Stimulated activated CD8-positive, alpha-beta memory T cell treated with anti-CD3 and anti-CD28 coated beads, Interleukin-2, amount 100 ng/mL, for 48 hours (primary cell): ENCODE data around the gene WDR7.

Experiments used
- DNase-seq, 2 donors: peaks; one replicate each; pipeline ENCODE4 v3.0.0-alpha.2; 2020; ENCODE audit warnings: low read depth in 2 of 2

The WDR7 gene

DNA sequence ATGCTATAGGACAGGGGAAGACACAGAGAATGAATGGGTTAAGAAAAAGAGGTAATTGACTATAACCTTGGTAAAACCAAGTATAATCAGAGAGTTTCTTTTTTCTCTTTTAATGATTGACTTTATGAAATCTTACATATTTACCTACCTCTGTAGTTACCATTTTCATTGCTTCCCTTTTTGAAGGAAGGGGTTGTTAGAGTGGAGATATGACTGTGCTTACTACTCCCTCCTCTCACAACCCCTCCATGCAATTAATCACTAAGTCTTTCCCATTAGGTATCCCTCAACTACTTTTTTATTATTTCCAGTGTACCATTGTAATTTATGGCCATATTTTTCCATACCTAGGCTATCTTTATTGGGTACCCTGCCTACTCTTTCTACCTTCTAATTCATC lies 71.4 kb downstream of the WDR7 start:
- no peak for DNase-seq

DNA sequence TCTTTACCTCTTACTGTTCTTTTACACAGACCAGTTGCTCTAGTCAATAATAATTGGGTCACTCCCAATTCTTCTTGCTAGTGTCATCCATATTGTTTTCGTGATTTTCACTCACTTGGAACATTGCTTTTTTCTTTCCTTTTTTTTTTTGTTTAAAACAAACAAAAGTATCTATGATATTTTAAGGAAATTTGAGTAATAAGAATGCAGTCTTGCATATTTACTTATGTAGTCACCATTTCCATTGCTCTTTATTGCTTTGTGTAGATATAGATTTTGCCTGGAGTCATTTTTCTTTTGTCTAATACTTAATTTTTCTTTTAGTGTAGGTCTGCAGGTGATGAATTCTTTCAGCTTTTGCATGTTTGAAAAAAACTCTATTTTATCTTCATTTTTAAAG lies 71.9 kb downstream of the WDR7 start:
- DNase-seq = no peak

- DNase-seq = no peak
These were observed 72.5 kb downstream of the WDR7 start for GRCh38 chr18:56723706-56724105.

DNA sequence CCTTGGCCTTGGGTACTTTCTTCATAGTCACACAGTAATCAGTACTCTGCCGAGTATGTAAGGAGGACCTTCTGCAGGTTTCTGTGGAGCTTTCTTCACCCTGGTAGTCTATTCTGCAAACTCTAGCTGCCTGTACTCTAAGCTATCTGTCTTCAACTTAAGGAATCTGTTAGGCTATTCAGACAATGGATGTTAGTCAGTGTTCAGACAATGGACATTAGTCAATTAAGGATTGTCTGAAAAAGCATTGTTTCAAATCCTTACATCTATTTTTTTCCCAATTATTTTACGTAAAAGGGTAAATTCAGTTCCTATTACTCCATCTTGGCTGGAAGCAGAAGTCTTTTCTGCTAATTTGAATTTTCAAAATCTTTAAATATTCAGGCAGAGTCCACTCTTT lies 75.7 kb downstream of the WDR7 start:
- no peak for DNase-seq

GRCh38 chr18:56727399-56727798 lies 76.2 kb downstream of the WDR7 start:
- peak in 1 of 2 donors; percentile 18 for DNase-seq

DNA sequence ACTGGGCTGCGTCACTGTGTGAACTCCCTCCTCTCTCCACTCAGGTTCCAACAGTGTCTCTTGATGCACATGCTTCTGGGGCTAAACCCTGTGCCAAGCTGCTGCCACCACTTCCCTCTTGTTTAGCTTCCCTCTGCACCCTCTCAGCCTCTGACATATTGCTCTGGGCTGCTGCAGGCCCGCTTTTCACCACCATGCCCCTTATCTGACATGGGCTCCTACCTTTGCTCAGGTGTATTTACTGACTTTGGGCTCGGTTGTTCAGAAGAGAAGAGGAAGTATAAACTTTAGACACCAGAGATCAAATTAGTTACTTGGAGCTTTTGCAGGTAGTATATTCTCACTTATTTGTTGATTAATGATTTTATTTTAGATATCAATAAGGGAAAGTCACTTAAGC lies 77.6 kb downstream of the WDR7 start:
- no peak for DNase-seq

DNA sequence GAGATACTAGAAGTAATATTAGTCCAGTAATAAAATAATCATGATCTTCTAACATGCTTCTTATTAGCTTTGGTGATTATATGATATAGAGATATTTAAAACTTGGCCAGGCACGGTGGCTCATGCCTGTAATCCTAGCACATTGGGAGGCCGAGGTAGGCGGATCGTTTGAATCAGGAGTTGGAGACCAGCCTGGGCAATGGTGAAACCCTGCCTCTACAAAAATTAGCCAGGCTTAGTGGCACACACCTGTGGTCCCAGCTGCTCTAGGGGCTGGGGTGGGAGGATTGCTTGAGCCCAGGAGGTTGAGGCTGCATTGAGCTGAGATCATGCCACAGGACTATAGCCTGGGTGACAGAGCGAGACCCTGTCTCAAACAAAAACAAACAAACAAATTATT lies 87.0 kb downstream of the WDR7 start:
- DNase-seq = no peak

DNA sequence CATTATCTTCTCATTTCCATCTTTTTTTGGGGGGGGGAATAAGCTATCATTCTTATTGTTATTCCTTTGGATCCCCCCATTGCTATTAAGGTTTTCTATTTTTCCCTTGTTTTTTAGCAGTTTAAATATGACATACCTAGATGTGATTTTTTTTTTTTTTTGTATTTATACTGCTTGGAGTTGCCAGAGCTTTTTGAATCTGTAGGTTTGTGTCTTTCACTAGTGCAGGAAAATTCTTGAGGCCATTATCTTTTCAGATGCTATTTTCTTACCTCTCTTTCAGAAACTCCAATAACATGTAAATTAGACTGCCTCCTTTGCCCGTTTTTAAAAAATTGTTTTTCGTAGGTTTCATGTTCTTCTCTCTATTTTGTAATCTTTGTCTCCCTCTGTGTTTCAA lies 88.6 kb downstream of the WDR7 start:
- no peak for DNase-seq

DNA sequence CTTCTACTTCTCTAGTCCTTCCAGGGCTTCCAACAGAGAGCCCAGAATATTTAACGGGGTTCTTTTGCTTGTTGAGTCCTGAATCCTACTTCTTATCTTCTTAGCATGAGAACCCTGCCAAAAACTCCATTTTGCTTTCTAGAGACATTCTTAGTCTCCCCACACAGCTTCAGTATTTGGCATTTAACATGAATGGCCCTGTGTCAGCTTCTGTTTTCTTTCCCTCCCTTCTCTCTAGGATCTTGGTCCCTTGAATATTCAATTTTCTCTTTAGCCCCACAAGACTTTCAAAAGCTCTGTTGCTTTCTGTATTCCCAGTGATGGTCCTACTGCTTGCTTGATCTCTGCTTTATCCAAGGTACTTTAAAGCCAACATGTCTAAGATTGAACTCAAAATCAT lies 89.5 kb downstream of the WDR7 start:
- DNase-seq = no peak

DNA sequence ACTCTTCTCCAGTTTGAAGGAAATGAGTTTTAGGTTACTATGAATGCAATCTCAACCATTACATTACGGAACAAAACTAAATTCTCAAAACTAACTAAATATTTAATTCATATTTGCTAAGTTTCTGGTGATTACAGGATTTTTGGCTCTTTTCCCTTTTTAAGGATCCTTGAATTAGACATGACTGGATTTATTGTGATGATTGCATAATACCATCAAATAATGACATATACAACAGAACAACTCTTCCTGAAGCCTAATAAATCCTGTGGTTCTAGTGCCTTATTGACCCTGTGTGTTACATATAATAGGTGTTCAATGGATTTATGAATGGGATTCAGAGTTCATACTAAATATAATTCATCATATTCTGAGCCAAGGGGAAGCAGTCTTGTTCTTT lies 90.5 kb downstream of the WDR7 start:
- no peak for DNase-seq

DNA sequence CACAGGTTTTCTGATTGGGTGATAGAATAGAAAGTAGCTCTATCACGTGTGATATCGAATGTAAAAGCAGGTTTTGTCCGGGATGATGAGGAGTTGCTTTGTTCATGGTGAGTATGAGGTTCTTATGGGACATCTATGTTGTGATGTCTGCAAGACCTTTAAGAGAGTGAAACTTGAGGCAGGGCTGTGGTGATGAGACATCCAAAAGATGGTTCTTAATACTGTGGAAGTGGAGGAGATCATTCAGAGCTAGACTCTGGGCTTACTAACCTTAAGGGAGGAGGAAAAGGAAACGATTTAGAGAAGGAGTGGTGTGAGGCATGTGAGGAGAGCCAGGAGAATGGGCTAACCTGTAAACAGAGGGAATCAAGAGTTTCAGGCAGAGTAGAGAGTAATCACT lies 92.0 kb downstream of the WDR7 start:
- DNase-seq = no peak

DNA sequence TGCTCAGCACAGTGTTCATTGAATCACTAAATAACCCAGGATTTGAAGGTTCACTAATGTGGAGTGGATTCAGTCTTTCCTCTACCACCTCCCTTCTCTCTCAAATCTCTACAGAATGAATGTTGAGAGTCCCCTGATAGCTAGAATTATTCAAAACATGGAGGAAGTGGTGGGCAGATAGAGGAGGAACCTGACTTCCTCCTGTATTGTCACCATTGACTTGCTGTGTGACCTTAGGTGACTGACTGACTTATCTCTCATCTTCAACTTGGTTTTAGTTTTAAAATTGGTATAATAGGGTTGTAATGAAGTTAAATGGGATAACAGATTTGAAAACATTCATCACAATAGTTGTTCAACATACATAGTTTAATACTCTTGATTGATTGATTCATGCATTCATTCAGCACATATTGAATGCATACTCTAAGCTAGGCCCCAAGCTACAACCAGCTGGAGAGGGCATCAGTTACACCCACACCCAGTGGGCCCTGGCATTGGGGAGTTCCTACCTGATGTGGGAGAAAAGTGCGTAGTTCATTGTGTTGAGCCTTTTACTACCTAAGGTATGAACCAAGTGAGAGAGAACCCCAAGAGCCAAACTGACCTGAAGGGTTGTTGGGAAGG lies 96.0 kb downstream of the WDR7 start:
- no peak for DNase-seq

GRCh38 chr18:56747857-56748256 lies 96.7 kb downstream of the WDR7 start:
- DNase-seq = no peak

GRCh38 chr18:56748698-56749268 lies 97.6 kb downstream of the WDR7 start:
- DNase-seq = no peak

DNA sequence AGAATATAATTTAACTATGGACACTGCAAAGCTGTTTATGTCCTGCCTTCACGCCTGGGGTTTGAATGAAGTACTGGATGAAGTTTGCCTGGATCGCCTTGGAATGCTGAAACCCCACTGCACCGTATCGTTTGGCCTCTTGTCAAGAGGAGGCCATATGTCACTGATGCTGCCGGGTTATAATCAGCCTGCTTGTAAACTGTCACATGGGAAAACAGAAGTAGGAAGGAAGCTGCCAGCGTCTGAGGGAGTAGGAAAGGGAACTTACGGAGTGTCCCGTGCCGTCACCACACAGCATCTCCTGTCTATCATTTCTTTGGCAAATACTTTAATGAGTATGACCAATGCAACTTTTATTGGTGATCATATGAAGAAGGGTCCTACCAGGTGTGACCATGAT lies 105.8 kb downstream of the WDR7 start:
- DNase-seq = no peak

DNA sequence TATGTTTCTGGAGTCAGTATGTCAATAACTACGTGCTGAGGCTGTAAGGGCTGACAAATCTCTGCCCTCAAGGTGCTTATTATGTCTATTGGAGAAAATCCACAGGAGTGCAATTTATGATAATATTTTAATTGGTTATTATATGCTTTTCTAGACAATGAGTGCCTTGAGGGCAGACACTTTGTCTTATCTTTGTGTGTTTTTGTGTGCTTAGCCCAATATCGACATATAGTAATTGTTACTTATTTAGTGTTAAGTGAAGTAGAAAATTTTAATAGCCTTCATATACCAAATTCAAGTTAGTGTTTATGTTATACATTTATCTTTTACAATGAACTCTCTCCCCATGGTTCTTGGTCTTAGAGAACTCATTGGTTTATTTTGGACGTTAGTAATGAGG lies 118.9 kb downstream of the WDR7 start:
- no peak for DNase-seq

DNA sequence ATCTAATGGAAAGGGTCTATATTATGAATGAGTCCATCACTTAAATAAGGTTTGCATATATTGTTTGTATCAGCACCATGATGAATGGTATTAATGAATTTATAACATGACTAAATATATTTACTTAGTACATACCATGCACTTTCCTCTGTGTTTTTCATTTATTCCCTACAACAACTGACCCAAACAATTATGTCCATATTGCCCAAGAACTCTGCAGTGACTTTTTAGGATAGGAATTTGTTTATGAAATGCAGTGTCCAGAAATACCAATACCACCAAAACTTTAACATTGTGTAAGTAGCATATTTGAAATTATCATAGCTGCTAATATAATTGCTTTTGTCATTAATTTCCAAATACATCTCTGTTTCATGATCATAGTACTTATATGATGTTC lies 119.7 kb downstream of the WDR7 start:
- no peak for DNase-seq

GRCh38 chr18:56775701-56776100 lies 124.5 kb downstream of the WDR7 start:
- no peak for DNase-seq

DNA sequence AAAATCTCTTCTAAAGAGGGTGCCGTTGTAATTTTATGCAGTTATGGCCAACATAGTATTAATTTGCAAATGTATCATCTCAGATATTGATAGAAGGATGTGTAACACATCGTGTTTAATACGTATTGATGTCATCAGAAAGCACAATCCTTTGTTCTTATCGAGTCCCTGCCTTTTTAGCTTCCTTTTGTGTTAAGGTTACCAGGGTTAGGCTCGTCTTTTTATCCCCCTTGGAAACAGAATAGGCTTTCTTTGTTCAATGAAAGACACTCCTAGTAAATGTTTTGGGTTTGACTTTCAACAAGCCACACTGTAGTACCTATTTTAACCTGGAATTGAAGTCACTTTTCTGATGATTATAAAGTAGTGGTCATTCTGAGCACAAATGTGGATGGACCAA lies 136.2 kb downstream of the WDR7 start:
- DNase-seq = no peak

DNA sequence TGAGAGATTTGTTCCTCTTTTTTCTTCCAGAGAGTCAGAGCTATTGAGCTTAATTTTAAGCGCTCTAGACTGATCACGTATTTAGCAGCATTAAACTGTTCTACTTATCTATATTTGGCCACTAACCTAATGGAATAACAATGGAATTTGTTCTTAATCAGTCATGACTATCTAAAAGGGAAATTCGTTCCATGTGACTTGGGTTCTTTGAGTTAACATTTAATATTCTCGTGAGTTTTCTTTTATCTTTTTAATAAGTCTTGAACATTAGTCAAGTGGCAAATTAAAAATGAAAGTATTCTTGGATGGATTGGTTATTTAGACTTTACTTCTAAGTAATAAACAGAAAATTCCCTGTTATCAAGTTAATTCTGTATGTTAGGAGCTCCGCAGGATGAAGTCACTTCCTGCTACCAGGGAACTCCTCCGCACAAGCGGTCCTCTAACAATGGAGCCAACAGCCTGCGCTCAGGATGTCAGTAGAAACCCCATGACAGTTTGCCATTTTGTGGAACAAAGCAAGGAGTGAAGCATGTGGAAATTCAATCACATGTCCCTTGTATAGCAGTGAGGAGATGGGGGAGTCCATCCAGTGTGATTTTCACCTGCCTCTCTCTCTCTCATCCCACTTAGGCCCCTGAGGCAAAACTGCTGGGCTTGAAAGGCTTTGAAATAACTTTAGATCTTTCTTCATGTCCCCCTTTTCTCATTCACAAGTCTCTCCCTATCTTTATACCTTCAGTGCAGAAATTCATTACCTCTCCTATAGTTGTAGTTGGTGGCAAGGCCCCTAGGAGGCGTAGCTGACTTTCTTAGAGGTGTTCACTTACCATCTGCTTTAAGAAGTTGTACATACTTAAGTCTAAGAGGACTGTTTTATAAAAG lies 138.1 kb downstream of the WDR7 start:
- peak in 1 of 2 donors; percentile 10 for DNase-seq

- DNase-seq = no peak
These were observed 138.7 kb downstream of the WDR7 start for GRCh38 chr18:56789889-56790180.

GRCh38 chr18:56795381-56795780 lies 144.2 kb downstream of the WDR7 start:
- DNase-seq = no peak

GRCh38 chr18:56799756-56800155 lies 148.6 kb downstream of the WDR7 start:
- DNase-seq = no peak
